LNCaP clone FGC (cell line): Measurements from ENCODE around the gene ERVW-1.

ENCODE experiments used
- DNase-seq: peaks from one replicate; pipeline ENCODE4 v3.0.0-alpha.2; 2011; ENCODE audit warnings: low read depth
- H3K4me3 ChIP-seq: 2 replicates; pipeline ENCODE4 v1.5.1; 2011; ENCODE audit warnings: mild to moderate bottlenecking, low read depth, low read length, control low read depth
- TF ChIP-seq, protein P1 (sequence below): IDR thresholded peaks from 2 replicates; pipeline ENCODE4 v1.5.1; 2012; ENCODE audit warnings: mild to moderate bottlenecking; ENCODE audit not compliant: control insufficient read depth, insufficient read depth; ENCODE audit errors: extremely low read depth

Gene ERVW-1

DNA sequence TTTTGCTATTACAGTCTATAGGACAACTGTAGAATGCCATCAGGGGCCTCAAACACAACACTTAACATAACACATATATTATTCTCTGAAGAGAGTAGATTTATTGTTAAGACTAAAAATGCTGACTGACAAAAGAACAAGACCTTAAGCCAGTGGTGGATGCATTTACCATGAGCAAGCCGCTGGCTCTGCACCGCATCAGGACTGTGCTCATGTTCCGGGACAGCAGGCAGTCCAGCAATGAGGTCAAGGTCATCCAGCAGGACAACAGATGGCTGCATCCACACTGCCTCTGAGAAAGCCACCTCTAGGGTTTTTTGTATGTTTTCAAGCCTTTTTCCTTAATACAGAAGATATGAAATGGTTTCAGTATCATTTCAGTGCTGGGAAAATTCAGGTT, 26.8 kb upstream of the ERVW-1 start:
- DNase-seq, result no peak
- H3K4me3 ChIP-seq, result no peak overlapping the region
- TF ChIP-seq, protein P1, sequence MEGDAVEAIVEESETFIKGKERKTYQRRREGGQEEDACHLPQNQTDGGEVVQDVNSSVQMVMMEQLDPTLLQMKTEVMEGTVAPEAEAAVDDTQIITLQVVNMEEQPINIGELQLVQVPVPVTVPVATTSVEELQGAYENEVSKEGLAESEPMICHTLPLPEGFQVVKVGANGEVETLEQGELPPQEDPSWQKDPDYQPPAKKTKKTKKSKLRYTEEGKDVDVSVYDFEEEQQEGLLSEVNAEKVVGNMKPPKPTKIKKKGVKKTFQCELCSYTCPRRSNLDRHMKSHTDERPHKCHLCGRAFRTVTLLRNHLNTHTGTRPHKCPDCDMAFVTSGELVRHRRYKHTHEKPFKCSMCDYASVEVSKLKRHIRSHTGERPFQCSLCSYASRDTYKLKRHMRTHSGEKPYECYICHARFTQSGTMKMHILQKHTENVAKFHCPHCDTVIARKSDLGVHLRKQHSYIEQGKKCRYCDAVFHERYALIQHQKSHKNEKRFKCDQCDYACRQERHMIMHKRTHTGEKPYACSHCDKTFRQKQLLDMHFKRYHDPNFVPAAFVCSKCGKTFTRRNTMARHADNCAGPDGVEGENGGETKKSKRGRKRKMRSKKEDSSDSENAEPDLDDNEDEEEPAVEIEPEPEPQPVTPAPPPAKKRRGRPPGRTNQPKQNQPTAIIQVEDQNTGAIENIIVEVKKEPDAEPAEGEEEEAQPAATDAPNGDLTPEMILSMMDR, result no peak

DNA sequence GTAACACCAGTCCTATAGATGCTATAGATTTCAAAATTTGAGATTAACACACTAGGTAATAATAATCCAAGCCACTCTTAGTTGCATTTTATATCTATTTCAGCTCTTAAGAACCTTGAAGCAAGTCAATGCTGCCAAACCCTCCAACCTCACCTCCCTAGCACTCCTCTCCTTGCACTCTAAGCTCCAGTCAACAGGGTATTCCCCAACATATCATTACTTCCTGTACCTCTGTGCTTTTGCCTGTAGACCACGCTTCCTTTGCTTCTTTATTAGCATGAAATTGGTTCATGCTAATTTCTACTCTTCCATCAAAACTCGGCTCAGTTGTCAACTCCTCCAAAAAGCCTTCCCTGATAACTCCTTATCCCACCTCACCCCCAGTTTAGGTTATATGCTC, 26.0 kb upstream of the ERVW-1 start:
- no peak overlapping the region for H3K4me3 ChIP-seq
- no peak for DNase-seq
- TF ChIP-seq, protein P1, result no peak

DNA sequence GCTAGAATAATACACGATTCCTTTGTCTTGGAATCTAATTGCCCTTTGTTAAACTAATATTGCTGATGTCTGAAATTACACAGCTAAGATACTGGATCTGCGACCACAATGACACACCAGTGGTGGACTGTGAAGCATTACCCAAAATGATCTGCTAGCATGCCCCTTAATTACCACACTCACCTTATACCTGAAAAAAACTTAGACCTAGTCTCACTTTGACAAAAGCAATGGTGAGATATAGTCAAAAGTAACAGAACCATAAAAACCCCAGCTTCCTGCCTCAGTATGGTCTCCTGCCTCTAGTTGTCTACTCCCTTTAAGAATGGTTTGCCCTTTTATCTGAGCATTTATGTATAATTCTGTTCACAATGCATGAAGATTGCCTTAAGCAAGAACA, 20.8 kb upstream of the ERVW-1 start:
- H3K4me3 ChIP-seq, result no peak overlapping the region
- no peak for DNase-seq
- TF ChIP-seq, protein P1, result no peak

DNA sequence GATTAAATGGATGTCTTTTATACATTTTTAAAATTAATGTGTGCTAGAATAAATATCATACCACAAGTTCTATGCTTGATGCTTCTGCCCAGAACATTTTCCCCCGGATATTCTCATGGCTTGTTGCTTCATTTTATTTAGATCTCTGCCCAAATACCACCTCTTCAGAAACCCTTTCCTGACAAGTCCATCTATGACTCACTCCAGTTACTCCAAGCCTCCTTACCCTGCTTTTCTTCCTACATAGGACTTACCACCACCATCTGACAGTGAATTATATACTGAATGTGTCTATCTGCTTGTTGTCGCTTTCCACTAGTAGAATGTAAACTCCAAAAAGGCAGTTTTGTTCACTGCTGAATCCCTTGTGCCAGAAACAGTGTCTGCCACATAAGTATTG, 19.1 kb upstream of the ERVW-1 start:
- no peak for DNase-seq
- TF ChIP-seq, protein P1, result no peak
- no peak overlapping the region for H3K4me3 ChIP-seq

DNA sequence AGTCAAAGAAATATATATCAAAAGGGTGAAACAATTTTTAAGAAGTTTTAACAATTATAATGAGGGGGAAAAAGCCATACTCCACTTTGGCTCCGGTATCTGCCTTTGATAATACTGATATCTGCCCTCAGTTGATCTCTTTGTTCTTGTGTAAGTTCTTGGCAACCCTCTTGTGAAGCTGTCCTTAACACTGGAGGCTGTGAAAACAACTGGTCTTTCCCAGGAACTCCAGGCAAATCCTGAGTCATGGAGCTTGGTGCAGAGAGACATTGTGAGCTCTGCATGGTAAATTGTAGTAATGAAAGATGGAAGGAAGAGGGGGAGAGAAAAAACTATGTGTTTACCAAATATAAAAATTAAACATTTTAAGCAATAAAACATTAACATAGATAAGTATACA, 11.9 kb upstream of the ERVW-1 start:
- no peak for DNase-seq
- H3K4me3 ChIP-seq, result no peak overlapping the region
- TF ChIP-seq, protein P1, result no peak

DNA sequence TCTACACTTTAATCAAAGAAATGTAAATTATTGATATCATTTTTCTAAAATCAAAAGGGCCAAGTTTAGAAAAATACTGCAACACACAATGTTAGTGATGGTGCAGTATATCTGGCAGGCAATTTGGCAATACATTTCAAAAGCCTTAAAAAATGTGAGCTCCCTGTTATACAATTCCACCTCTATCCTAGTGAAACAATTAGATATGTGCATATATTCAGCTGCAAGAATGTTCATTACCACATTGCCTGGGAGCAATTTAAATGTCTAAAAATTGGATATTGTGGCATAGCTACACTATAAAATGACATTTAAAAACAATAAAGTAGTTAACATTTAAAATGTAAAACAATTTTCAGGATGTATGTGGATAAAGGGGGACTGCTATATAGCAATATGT, 10.1 kb upstream of the ERVW-1 start:
- DNase-seq, result no peak
- no peak overlapping the region for H3K4me3 ChIP-seq
- TF ChIP-seq, protein P1, result no peak

DNA sequence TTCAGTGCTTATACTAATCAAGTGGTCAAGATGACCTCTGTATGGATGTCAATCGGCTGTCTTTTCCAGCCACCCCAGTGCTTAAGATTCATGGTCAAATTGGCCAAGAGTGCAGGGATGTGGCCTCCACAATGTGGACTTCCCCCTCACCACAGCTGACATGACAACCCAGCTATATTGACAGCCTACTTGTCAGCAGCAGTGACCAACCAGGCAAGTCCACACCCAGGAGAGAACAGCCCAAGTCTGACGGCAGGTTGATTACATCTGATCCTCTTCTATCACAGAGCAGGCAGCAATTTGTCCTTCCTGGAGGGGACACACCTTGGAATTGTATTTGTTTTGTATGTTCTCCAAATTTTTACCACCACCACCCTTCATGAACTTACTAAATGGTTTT, 8.2 kb upstream of the ERVW-1 start:
- DNase-seq, result no peak
- no peak overlapping the region for H3K4me3 ChIP-seq
- TF ChIP-seq, protein P1, result no peak
